GM18868 (cell line): ENCODE results near the gene TGIF1.
A peak's percentile ranks its signal among the peaks of the same experiment; 100 is the strongest.

Source experiments
- ATAC-seq: cut with Tn5 transposase; IDR thresholded peaks from one replicate; pipeline ENCODE4 v1.9.1; 2021; ENCODE audit warnings: mild to moderate bottlenecking, moderate library complexity; ENCODE audit not compliant: unreplicated experiment

The TGIF1 gene

GRCh38 chr18:3429121-3429520 is 20.9 kb upstream of the TGIF1 start:
- no peak for ATAC-seq

DNA sequence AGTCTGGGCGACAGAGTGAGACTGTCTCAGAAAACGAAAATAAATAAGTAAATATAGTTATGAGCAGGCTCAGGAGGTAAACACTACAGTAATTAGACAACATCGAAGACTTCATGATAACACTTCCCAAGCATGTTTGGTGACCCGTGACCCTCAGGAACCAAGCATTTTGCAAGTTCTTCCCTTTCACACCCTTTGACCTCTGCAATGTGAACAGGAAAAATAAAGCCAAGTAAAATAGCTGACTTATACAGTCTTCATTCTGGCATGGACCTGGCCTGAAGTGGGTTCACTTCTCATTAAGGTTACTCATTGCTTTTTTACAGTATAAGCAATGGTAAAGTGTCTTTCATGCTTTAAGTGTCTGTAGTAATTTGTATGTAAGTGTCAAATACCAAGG is 15.3 kb upstream of the TGIF1 start:
- no peak for ATAC-seq

GRCh38 chr18:3440341-3440740 is 9.6 kb upstream of the TGIF1 start:
- no peak for ATAC-seq

- ATAC-seq = no peak
These were observed 8.7 kb upstream of the TGIF1 start for GRCh38 chr18:3441290-3441689.

DNA sequence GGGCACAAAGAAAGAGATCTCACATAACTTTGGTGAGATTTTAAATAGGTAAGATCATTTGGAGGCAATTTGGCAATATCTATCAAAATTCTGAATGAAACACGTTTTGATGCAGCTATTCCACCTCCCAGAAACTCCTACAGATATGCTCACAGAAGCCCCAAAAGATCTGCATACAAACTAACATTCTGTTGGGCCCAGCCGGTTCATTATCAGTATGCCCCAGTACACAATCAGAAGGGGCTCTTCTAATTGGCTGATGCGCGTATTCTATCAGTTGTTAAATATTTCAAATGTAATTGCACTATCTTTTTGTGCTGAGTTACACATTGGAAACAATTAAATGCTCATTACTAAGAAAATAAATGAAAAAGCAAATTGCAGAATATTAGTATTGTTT is 7.1 kb upstream of the TGIF1 start:
- ATAC-seq = no peak

DNA sequence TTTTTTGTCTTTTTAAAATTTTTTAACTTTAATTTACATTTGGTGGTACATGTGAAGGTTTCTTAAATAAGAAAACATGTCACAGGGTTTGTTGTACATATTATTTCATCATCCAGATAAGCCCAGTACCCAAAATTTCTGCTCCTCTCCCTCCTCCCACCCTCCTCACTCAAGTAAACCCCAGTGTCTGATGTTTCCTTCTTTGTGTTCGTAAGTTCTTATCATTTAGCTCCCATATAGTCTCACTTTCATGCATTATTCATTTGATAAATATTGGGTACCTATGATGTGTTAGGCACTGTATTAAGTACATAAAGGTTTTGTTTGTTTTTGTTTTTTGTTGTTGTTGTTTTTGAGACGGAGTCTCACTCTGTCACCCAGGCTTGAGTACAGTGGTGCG is 5.7 kb upstream of the TGIF1 start:
- no peak for ATAC-seq

GRCh38 chr18:3444954-3445353 is 5.0 kb upstream of the TGIF1 start:
- no peak for ATAC-seq

DNA sequence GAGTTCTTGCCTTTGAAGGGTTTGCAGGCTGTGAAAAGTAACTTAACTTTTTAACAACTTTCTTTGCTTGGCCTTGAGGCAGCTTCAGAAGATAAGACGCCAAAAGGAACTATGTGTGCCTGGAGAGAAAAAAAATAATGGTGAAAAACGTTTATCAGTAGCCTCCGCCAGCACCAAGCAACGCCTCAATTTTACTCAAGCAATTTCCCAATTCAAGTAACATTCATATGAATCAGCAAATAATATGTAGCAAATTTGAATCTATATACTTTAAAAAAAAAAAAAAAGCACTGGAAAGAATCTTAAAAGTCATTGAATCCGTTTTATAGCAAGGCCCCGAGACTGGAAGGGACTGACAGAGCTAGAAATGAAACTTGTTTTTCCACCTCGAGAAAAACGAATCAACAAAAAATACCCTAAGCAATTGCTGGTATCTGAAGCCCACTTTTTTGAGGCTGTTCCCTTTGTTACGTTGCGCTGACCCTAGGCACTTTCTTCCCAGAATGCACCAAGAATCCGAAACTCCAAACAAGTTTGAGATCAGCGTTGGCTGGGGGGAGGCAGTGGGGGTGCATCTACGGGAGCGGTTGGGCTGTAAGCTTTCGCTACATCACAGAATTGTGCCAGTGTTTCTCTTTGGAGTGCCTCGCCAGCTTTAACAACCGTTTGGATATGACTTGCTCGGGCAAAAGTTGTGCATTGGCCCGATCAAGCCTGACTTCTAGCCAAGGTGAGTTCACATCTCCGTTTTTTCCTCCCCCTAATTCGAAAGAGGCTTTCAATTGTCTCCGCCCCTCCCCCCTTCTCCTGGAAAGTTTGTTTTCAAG is 2.7 kb upstream of the TGIF1 start:
- no peak for ATAC-seq

GRCh38 chr18:3447895-3448837 is 1.8 kb upstream of the TGIF1 start:
- peak; percentile 69 for ATAC-seq

DNA sequence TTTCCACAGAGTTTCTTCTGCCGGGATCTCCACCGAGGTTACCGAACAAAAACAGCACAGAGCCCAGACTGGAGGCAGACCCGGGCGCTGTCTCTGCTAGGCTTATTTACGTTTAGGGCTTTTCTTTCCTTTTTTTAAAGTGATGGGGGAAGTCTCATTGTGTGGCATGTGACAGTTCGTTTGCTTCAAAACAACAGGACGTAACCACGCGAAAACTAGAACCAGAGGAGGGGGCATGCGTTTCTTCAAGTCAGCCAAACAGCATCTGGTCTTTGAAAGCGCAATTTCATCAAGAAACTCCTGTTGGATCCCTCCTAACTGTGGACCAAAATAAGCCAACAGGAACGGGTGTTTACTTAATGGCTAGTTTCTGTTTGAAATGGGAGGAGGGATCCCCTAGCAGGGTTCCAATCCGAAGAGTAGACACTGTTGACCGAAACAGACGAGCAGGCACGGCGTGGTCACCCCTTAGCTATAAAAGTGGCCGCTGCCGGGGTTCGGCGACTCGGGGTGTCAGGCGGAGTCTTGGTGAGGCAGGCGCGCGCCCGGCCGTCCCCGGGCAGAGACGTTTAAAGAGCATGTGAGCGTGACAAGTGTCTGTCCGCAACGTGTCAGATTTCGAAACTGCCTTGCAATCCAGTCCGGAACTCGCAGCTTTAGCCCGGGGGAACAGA is 997 bp upstream of the TGIF1 start:
- peak; percentile 53 for ATAC-seq

DNA sequence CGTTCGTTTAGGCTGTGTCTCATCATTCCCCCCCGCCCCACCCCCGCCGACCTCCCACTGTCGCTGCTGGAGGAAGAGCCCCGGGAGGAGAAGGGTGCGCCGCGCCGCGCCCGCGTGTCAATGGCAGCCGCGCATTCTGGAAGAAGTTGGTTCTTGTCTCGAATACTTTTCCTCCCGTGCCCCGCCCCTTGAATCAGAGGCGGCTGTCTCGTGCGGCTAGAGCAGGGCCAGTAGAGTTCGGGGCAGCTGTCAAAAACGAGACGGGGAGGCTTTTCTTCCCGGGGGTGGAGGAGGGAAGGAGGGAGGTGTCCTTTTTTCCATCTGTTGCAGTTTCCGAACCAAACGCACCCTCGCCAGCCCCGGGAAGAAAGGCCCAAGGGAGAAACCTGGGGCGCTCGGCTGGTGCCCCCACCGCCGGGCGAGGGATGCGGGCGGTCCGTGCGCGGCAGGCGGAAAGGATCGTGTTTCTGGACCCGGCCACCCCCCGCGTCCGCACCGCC is 410 bp upstream of the TGIF1 start:
- ATAC-seq = peak; percentile 9

DNA sequence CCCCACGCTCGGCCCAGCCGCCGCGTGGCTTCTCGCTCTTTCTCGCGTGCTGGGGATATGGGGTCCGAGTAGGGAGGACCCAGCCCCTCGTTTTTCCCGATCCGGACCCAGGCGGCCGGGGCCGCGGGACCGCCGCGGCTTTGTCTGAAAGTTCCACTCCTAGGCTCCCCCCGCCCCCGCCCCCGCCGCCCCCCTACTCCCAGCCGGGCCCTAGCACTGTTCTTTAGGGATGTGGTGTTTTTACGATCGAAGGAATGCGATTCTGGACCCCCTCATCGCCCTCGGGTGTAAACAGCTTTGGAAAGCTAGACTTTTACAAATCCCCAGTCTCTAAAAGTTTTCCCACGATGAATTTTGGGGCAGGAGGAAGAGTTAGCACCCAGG is 819 bp downstream of the TGIF1 start:
- no peak for ATAC-seq

DNA sequence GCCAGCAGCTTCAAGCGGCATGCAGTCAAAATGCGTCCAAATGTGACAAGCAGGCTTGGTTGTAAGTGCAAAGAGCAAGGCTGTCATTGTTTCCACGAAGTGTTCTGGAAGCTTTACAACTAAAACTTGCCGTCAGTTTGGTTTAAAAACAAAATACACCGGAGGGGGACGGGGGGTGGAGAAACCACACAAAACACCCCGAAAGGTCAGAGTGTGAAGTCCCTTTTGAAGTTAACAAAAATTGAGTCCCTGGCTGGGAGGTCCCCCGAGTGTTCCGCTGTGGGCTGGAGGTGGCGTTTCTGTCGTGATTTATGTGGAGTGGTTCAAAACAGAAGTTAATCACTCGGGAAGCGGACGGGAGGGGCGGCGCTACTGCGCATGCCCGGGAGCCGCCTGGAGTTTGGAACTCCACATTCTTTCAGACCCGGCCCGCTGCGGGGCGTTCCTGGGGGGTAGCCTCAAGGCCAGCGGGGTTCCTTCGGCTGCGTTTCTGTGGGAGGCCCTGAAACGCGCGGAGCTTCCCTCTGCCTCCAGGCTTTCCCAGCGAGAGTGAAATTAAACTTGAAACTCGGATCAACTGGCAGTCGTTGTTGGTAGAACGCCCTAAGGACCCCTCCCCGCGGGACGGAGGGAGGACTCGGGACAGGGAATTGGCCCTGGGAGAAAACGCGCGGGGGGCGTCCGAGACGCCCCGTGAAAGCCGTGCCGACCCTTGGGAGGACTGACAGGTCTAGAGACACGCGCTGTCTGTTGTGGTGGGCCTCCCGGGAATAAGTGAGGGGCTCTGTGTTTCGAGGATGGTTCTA is 1.4 kb downstream of the TGIF1 start:
- ATAC-seq = no peak

DNA sequence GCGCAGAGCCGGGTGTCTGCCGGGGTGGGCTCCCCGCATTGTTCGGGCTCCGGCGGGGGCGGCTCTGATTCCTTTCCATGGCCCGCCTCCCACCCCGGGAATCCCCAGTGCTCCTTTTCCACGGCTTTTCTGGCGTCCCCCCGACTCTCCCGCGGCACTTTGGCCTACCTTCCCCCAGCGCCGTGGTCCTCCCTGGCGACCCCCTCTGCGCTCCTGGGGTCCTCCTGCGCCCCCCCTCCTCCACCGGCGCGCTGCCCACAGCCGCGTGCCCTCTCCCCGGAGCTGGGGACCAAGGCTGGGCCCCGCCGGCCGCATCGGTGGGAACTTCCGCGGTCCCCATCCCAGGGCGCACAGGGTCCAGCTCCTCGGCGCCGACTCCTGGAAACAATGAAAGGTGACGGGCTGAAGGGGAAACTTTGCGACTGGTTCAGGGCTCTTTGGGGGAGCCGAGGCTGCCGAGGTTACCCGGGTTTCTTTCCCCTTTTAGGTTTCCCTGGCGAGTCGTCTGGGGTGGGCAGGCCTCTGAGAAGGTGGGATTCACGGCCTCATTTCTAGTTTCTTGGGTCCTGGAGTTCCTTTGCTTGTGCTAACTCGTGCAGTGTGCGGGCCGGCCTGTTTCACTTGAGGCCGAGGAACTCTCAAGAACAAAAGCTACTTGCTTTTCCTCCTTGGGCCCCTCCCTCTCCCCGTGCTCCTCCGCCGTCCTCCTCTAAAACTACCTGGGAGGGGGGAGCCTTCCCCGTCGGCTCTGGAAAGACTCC is 2.2 kb downstream of the TGIF1 start:
- ATAC-seq = no peak

DNA sequence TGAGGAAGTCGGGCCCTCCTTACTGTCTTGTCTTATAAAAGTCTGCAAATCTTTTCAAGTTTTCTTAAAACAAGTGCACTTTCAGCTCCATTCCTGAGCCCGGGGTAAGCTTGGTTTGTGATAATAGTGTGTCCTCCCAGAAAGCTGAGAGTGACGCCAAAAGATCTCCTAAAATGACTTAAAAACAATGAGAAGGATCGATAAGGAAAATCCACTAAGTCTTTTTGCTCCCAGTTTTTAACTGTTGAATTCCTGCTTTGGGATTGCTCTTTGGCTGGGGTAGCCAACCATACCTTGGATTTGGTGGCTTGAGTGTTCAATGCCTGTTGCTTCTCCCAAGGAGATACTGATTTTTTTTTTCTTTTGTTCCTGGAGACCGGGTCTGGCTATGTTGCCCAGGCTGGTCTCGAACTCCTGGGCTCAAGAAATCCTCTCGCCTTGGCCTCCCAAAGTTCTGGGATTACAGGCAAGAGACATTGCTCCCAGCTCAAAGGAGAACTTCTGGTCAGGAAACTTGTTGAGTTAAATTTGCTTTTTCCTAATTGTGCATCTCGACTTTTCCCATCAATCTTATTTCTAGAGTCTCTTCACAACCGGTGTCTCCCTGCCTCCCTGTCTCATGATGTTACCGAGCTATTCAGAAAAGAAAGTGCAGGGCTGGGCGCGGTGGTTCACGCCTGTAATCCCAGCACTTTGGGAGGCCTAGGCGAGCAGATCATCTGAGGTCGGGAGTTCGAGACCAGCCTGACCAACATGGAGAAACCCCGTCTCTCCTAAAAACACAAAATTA is 3.0 kb downstream of the TGIF1 start:
- no peak for ATAC-seq

GRCh38 chr18:3453540-3454364 is 3.8 kb downstream of the TGIF1 start:
- ATAC-seq = peak; percentile 28

- no peak for ATAC-seq
These were observed 4.6 kb downstream of the TGIF1 start for GRCh38 chr18:3454365-3455089.
